OCI-LY1 (cell line): ENCODE data around the gene SDC4.

Experiments used
- CTCF ChIP-seq: fragments of 200-600 bp; sonication (generic), shearing (Covaris generic); IDR thresholded peaks from 2 replicates; pipeline ENCODE4 v1.5.1; 2017; ENCODE audit warnings: mild to moderate bottlenecking, antibody characterized with exemption, low read length, moderate library complexity, mixed read lengths
- EZH2 ChIP-seq: fragments of 200-600 bp; sonication (generic), shearing (Covaris generic); IDR thresholded peaks from 2 replicates; pipeline ENCODE4 v1.8.0; 2017; ENCODE audit warnings: borderline replicate concordance, mixed run types, mild to moderate bottlenecking, antibody characterized with exemption, low read length, moderate library complexity, mixed read lengths

GRCh38 chr20:45304464-45304999 is 43.7 kb downstream of the SDC4 start:
- TF ChIP-seq CTCF (no peak), EZH2 (no peak)
